Body of pancreas (tissue), 4 donors: ENCODE data around the gene IRAK4. TPM values are rescaled to one million over a fixed set of nuclear protein-coding genes. Genes with fewer than 3 reads are reported as not detected.

Experiments
- ATAC-seq: fragments of 150-250 bp; one replicate; pipeline ENCODE4 v1.9.1; 2016
- DNase-seq, 4 donors: peaks; one replicate each; pipeline ENCODE4 v3.0.0-alpha.2; 2019
- H3K27ac ChIP-seq, 4 donors: fragments of 200-600 bp; sonication (generic); 1 replicate in 3 of 4; 2 replicates in 1 of 4; pipeline versions ENCODE4 v1.5.1 to v1.6.1; 2016 to 2019; ENCODE audit warnings: mild to moderate bottlenecking in 1 of 4, mixed read lengths in 1 of 4, moderate library complexity in 1 of 4
- H3K27me3 ChIP-seq, 2 donors: fragments of 200-600 bp; sonication (generic); one replicate each; pipeline ENCODE4 v1.6.0; 2016; ENCODE audit warnings: mild to moderate bottlenecking in 1 of 2
- H3K36me3 ChIP-seq, 2 donors: fragments of 200-600 bp; sonication (generic); replicated peaks in 1 of 2; 2 replicates each; pipeline ENCODE4 v1.5.1; 2016; ENCODE audit warnings: low read depth in 2 of 2; ENCODE audit not compliant: insufficient read depth in 1 of 2
- H3K4me1 ChIP-seq: fragments of 200-600 bp; sonication (generic); one replicate; pipeline ENCODE4 v1.6.0; 2016
- H3K4me3 ChIP-seq, 2 donors: fragments of 200-600 bp; sonication (generic); 1 replicate in 1 of 2; 2 replicates in 1 of 2; pipeline ENCODE4 v1.5.1; 2016 to 2019
- H3K9me3 ChIP-seq, 3 donors: fragments of 200-600 bp; sonication (generic); 1 replicate in 2 of 3; 2 replicates in 1 of 3; pipeline ENCODE4 v1.5.1; 2016
- POLR2A ChIP-seq, 3 donors: fragments of 450-650 bp; IDR thresholded peaks; one replicate each; pipeline ENCODE4 v1.6.1; 2016; ENCODE audit warnings: antibody characterized with exemption in 3 of 3, mild to moderate bottlenecking in 2 of 3
- WGBS, 2 donors: methylation state at CpG; one replicate each; pipeline ENCODE4 v1.1.5; 2017; 5-methylcytosine and 5-hydroxymethylcytosine counted together
- intact Hi-C: fragments of 100-400 bp; cut with DNase I; formaldehyde crosslinking; loops from one replicate; pipeline ENCODE4 v1.15.1; 2023
- total RNA-seq, 2 donors: library from RNA; depleted of rRNA; stranded (reverse); fragments of >200 nt; gene quantifications; one replicate each; pipeline ENCODE4 v1.1.0, GENCODE V29; 2016
- TF ChIP-seq, protein P1 (sequence below), 7 experiments: fragments of 450-650 bp in 4 of 7; fragments of 200-600 bp in 3 of 7; sonication (generic) in 3 of 7; IDR thresholded peaks; one replicate each; pipeline ENCODE4 v1.5.1; 2016 to 2019; ENCODE audit warnings: antibody characterized with exemption in 7 of 7

The IRAK4 gene
- total RNA-seq, 2 donors from 2014 or later = 17.5 to 33.7 TPM

DNA sequence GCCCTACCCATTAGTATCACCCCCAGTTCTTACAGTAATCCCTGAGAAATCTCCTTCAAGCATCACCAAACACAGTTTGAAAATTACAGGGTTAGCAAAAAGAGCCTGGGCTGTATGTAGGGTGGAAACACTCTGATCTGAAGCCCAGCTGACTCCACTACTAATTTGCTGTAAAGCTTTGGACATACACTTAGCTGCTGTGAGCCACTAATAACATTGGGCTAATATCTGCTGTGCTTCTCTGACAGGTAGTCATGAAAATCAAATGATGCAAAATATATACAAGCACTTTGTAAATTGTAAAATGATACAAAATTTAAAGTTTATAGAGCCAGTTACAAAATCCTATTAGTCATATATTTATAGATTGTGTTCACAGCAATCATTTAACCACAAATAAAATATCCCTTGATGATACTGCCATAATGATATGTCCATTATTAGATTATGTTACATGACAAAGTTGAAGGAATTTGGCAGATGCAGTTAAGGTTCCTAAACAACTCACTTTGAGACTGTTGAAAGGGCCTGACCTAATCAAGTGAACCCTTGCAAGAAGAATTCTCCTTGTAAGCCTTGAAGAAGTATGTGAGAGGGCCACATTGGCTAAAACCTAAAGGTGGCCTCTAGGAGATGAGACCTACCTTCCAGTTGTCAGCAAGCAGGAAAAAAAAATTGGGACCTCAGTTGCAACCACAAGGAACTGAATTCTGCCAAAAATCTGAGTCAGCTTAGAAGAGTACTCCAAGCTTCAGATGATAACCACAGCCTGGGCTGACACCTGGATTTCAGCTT, 28.3 kb downstream of the IRAK4 start:
- H3K27me3 ChIP-seq = no peaks in the 10 kb centered on the region
- TF ChIP-seq POLR2A (IDR thresholded peaks at IDR 0.05) = no peak
- TF ChIP-seq, protein P1, sequence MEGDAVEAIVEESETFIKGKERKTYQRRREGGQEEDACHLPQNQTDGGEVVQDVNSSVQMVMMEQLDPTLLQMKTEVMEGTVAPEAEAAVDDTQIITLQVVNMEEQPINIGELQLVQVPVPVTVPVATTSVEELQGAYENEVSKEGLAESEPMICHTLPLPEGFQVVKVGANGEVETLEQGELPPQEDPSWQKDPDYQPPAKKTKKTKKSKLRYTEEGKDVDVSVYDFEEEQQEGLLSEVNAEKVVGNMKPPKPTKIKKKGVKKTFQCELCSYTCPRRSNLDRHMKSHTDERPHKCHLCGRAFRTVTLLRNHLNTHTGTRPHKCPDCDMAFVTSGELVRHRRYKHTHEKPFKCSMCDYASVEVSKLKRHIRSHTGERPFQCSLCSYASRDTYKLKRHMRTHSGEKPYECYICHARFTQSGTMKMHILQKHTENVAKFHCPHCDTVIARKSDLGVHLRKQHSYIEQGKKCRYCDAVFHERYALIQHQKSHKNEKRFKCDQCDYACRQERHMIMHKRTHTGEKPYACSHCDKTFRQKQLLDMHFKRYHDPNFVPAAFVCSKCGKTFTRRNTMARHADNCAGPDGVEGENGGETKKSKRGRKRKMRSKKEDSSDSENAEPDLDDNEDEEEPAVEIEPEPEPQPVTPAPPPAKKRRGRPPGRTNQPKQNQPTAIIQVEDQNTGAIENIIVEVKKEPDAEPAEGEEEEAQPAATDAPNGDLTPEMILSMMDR (IDR thresholded peaks at IDR 0.05) = no peak
- H3K4me1 ChIP-seq = no peaks in the 10 kb centered on the region
- H3K9me3 ChIP-seq = no peaks in the 10 kb centered on the region
- peaks cover 0 to 21% of the 10 kb centered on the region in 2 donors for H3K36me3 ChIP-seq
- no peak overlapping the region for H3K4me3 ChIP-seq
- intact Hi-C loops = no loop called here
- no peak overlapping the region for H3K27ac ChIP-seq
- DNase-seq (no peak), ATAC-seq (no peak)

DNA sequence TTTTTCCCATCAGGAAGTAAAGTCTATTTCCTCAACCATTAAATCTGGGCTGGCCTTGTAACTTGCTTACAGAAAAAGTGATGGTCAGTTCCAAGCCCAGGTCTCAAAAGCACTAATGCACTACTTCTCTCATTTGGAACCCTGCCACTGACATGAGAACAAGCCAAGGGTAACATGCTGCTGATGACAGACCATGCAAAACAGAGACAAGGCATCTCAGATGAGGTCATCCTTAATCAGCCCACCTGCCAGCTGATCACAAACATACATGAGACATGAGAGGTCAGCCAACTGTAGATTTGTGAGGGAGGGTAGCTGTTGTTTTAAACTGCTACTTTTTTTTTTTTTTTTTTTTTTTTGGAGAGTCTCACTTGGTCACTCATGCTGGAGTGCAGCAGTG, 31.2 kb downstream of the IRAK4 start:
- ATAC-seq (peak; percentile 12), DNase-seq (peak in 3 of 4 donors; percentile 18 to 25 (median 24))
- Histone ChIP-seq H3K27me3 (no peaks in the 10 kb centered on the region), H3K27ac (no peak overlapping the region), H3K36me3 (peaks cover 0 to 13% of the 10 kb centered on the region in 2 donors), H3K9me3 (no peaks in the 10 kb centered on the region), H3K4me1 (no peaks in the 10 kb centered on the region), H3K4me3 (no peak overlapping the region)
- intact Hi-C loops = no loop called here
- TF ChIP-seq, protein P1 (IDR thresholded peaks at IDR 0.05) = no peak
- TF ChIP-seq POLR2A (IDR thresholded peaks at IDR 0.05) = no peak

DNA sequence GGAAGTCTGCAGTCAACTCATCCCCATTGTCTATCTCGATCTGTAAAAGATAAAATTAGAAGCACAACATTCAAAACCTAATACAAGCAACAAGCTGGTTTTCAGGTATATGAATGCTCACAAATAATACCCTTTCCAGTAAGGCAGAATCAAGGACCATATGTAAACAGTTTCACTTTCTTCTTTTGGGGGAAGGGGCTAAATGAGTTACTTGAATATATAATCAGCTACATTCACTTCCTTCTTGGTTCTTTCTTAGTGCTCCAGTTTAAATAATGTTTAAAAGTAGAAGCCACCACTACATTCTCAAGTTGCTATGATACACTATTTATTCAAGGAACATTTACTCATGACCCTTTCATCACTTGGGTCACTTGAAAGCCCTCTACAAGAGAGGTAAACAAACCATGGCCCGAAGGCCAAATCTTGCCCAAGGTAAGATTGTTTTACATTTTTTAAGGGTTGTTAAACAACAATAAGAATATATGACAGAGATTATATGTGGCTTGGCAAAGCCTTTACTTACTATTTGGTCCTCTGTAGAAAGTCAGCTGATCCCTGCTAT, 37.0 kb downstream of the IRAK4 start:
- Histone ChIP-seq H3K36me3 (peaks cover 8 to 26% of the 10 kb centered on the region in 2 donors), H3K27me3 (no peaks in the 10 kb centered on the region), H3K9me3 (no peaks in the 10 kb centered on the region), H3K27ac (peak overlapping the region in 1 of 4 donors; percentile 5), H3K4me3 (no peak overlapping the region), H3K4me1 (peaks cover 4% of the 10 kb centered on the region)
- 38 to 59% methylated on average over 2 of the region's 2 CpGs for WGBS, 2 donors
- ATAC-seq (no peak), DNase-seq (no peak)
- TF ChIP-seq POLR2A (IDR thresholded peaks at IDR 0.05) = no peak
- intact Hi-C loops = no loop called here

DNA sequence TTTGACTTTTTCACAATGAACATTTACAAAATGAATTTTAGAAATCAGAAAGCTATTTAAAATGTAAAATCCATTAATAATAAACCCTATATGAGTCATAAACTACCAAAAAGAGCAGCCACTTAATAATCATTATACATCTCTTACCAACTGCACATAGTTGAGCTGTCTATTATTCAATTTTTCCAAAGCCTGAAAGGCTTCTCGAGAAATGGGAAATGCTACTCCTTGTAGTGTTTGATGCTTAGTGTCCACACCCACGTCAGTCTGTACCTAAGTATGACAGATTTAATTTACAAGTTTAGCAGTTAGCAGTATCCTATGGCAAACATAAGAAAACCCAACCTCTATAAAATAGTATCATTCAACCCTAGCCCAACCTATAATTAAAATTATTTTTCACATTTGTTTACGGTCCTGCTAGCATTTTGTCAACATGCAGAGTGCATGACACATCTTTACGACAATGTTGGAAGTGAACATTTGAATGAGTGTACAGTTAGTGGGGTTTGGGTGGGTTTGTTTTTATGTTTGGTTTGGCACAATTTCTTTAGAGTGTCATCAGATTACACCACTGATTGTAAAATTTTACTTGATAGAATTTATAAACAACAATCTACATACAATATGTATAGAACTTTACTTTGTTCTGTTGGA, 38.9 kb downstream of the IRAK4 start:
- H3K9me3 ChIP-seq = no peaks in the 10 kb centered on the region
- peaks cover 8 to 29% of the 10 kb centered on the region in 2 donors for H3K36me3 ChIP-seq
- ATAC-seq = no peak
- DNase-seq = no peak
- intact Hi-C loops = no loop called here
- no peaks in the 10 kb centered on the region for H3K27me3 ChIP-seq
- WGBS, 2 donors = 78 to 88% methylated on average over 4 of the region's 4 CpGs
- no peak overlapping the region for H3K4me3 ChIP-seq
- H3K4me1 ChIP-seq = peaks cover 4% of the 10 kb centered on the region
- TF ChIP-seq, protein P1 (IDR thresholded peaks at IDR 0.05) = no peak
- no peak for TF ChIP-seq POLR2A (IDR thresholded peaks at IDR 0.05)
- no peak overlapping the region for H3K27ac ChIP-seq

DNA sequence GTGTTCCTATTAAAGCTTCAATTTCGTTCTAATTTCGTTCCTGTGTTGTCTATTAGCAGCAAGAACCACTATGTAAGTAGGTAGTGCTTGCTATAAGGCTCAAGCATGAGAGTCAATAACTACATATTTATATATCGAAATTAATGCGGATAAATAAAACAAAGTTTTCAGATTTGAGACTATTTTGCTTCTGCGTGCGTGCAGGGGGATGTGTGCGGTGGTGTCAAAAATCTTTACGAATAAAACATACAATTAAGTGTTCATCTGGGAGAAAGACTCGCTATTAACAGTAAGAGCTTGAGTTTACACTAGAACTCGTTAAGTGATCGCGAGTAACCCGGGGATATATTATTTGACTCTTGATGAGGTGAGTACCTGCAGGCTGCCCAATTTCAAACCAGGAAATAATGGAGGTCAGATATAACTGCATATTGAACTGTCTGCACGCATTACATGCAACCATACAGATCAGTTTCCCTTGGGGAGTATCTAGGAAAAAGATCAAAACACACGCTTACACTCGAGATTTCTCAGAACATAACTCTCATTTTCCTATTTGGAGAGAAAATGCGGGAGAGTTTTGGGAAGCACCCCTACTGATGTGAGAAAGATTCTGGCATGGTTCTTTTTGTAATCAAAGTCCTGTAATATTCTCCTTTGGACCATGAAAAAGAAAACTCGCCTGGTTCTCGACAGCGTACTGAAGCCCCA, 46.6 kb downstream of the IRAK4 start:
- intact Hi-C loops = no loop called here
- H3K9me3 ChIP-seq = no peaks in the 10 kb centered on the region
- 3 to 4% methylated on average over 18 to 20 of the region's 20 CpGs for WGBS, 2 donors
- peaks cover 0 to 6% of the 10 kb centered on the region in 2 donors for H3K36me3 ChIP-seq
- ATAC-seq (no peak), DNase-seq (peak in 1 of 4 donors; percentile 7)
- H3K27me3 ChIP-seq = no peaks in the 10 kb centered on the region
- H3K4me1 ChIP-seq = peaks cover 17% of the 10 kb centered on the region
- TF ChIP-seq, protein P1 (IDR thresholded peaks at IDR 0.05) = no peak
- no peak for TF ChIP-seq POLR2A (IDR thresholded peaks at IDR 0.05)
- peak overlapping the region; percentile 76 to 87 for H3K4me3 ChIP-seq
- H3K27ac ChIP-seq = peak overlapping the region in 3 of 4 donors; percentile 80 to 98 (median 98)
